ENCODE results near the gene ARTN. TPM values are rescaled to one million over a fixed set of nuclear protein-coding genes. Genes with fewer than 3 reads are reported as not detected.

Gene ARTN
- total RNA-seq, 1 experiment from 2014 or later = not detected

DNA sequence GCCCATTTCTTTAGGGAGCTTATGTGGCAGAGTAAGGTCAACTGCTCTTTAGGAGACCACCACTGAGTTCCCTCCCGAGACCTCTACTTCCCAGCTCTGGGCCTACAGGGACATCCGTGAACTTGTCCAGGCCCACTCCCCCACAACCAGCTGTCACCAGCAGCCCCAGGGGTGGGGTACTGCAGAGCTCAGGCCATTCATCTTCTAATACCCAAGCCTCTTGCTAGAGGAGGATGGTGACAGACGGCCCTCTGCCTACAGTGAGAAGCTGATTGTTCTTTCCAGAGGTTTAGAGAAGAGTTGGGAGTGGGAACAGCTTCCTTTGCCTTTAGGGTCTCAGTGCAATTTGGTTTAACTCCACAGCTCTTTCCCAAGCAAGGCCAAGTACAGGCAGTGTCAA, 33.2 kb upstream of the ARTN start:
- Mint-ChIP-seq H3K27me3 (ENCODE audit: insufficient read depth, unreplicated experiment) (no peaks in the 10 kb centered on the region), H3K4me1 (ENCODE audit: low read depth, unreplicated experiment) (no peaks in the 10 kb centered on the region), H3K27ac (ENCODE audit: unreplicated experiment) (no peak overlapping the region), H3K9me3 (ENCODE audit: unreplicated experiment) (no peaks in the 10 kb centered on the region), H3K36me3 (ENCODE audit: insufficient read depth, unreplicated experiment) (no peaks in the 10 kb centered on the region), H3K4me3 (ENCODE audit: unreplicated experiment) (no peak overlapping the region)
- Histone ChIP-seq H3K27me3 (replicated peaks; ENCODE audit: control insufficient read depth, insufficient read depth, low read length) (no peaks in the 10 kb centered on the region), H3K9me3 (no peaks in the 10 kb centered on the region), H3K36me3 (ENCODE audit: control insufficient read depth, insufficient read depth, low read length) (no peaks in the 10 kb centered on the region), H3K4me3 (ENCODE audit: low read depth, low read length) (no peak overlapping the region), H3K4me1 (no peaks in the 10 kb centered on the region)
- BruUV-seq (replicated peaks) = no TSS peak
- intact Hi-C loops (cut with micrococcal nuclease; ENCODE audit: unreplicated experiment) = loop anchor here (10.0 kb wide), 1 partner anchor 694 kb away; no protein-coding TSS in a partner anchor
- POLR2A ChIA-PET = no interaction called here
- no peak for DNase-seq
- no peak for TF ChIP-seq CTCF (IDR thresholded peaks at IDR 0.05; ENCODE audit: insufficient read depth in 1 of 2, low read depth in 1 of 2, low read length in 1 of 2, severe bottlenecking in 1 of 2, unreplicated experiment in 1 of 2)
- CTCF ChIA-PET = no interaction called here

DNA sequence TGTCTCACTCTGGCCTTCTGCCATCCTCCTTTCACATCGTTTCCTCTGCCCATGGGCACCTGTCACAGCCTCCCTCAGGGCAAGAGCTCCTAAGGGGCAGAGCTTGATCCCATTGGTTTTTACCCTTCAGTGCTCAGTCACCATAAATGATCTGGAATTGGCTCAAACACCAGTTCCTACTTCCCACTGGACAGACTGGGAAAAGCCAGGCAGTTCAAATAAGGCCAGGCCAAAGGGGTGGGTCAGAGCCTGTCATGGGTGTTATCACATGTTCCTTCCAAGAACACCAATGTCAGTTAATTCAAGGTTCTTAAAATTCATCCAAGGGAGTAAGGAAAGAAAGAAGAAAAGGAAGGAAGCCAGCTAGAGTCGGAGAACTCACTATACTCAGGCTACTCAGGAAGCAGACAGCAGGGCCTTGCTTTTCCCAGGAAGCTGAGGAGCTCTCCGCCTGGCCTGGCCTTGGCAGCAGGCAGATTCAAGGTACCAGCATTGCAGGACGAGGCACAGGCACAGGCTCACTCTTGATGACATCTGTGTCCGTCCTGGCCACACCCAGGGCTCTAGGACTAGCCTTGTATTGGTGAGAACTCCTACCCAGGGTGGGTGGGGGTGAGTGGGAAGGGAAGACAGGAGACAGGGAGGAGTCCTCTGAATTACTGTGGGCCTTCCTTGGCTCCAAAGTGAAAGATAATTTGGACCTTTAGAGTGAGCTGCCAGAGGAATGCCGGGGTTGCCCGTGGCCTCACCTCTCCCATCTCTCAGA, 32.2 kb upstream of the ARTN start:
- Histone ChIP-seq H3K36me3 (ENCODE audit: control insufficient read depth, insufficient read depth, low read length) (no peaks in the 10 kb centered on the region), H3K9me3 (no peaks in the 10 kb centered on the region), H3K27me3 (replicated peaks; ENCODE audit: control insufficient read depth, insufficient read depth, low read length) (no peaks in the 10 kb centered on the region), H3K4me3 (ENCODE audit: low read depth, low read length) (no peak overlapping the region), H3K4me1 (no peaks in the 10 kb centered on the region)
- H3K27ac Mint-ChIP-seq (ENCODE audit: unreplicated experiment) = no peak overlapping the region
- intact Hi-C loops (cut with micrococcal nuclease; ENCODE audit: unreplicated experiment) = loop anchor here (10.0 kb wide), 1 partner anchor 693 kb away; no protein-coding TSS in a partner anchor
- peaks cover under 1% of the 10 kb centered on the region for H3K27me3 Mint-ChIP-seq (ENCODE audit: insufficient read depth, unreplicated experiment)
- no peaks in the 10 kb centered on the region for H3K36me3 Mint-ChIP-seq (ENCODE audit: insufficient read depth, unreplicated experiment)
- H3K4me3 Mint-ChIP-seq (ENCODE audit: unreplicated experiment) = no peak overlapping the region
- ChIA-PET POLR2A (no interaction called here), CTCF (no interaction called here)
- H3K4me1 Mint-ChIP-seq (ENCODE audit: low read depth, unreplicated experiment) = no peaks in the 10 kb centered on the region
- H3K9me3 Mint-ChIP-seq (ENCODE audit: unreplicated experiment) = no peaks in the 10 kb centered on the region
- no peak for TF ChIP-seq CTCF (IDR thresholded peaks at IDR 0.05; ENCODE audit: insufficient read depth in 1 of 2, low read depth in 1 of 2, low read length in 1 of 2, severe bottlenecking in 1 of 2, unreplicated experiment in 1 of 2)
- no peak for DNase-seq
- no TSS peak for BruUV-seq (replicated peaks)

DNA sequence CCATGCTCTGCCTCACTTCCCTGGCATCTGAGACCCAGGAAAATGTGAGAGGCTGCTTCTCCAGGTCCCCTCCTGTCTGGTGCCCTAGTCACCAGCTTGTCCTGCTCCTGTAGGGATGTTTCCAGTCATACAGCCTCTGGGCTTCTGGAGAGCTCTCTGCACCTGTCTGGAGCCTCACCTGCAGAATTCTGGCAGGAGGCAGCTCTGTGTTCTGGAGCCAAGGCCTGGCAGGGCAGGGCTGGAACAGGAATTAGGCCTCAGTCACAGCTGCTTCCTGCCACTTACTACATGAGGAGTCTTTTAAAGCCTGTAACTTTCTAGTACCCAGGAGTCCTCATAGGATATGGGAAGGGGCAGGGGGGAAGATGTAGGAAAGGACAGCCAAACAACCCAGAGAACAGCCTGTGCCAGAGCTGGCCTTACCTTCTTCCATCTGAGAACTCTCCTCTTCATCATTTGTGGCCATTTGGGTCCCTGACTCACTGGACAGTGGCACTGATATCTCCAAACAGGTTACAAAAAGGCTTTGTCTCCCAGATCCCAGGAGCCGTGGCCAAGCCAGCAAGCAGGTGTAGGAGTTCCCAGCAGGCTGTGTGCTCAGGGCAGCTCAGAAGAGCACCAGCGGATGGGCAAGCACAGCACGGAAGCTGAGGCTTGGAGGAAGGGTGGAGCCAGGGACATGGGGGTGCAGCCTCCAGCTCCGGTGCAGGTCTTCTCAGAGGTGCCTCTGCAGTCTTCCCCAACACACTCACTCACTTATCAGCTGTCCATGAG, 31.4 kb upstream of the ARTN start:
- no peaks in the 10 kb centered on the region for H3K9me3 Mint-ChIP-seq (ENCODE audit: unreplicated experiment)
- DNase-seq = no peak
- H3K27ac Mint-ChIP-seq (ENCODE audit: unreplicated experiment) = no peak overlapping the region
- no peak for TF ChIP-seq CTCF (IDR thresholded peaks at IDR 0.05; ENCODE audit: insufficient read depth in 1 of 2, low read depth in 1 of 2, low read length in 1 of 2, severe bottlenecking in 1 of 2, unreplicated experiment in 1 of 2)
- BruUV-seq (replicated peaks) = no TSS peak
- Histone ChIP-seq H3K27me3 (replicated peaks; ENCODE audit: control insufficient read depth, insufficient read depth, low read length) (no peaks in the 10 kb centered on the region), H3K4me3 (ENCODE audit: low read depth, low read length) (no peak overlapping the region), H3K36me3 (ENCODE audit: control insufficient read depth, insufficient read depth, low read length) (no peaks in the 10 kb centered on the region), H3K4me1 (no peaks in the 10 kb centered on the region), H3K9me3 (no peaks in the 10 kb centered on the region)
- no peaks in the 10 kb centered on the region for H3K36me3 Mint-ChIP-seq (ENCODE audit: insufficient read depth, unreplicated experiment)
- no peak overlapping the region for H3K4me3 Mint-ChIP-seq (ENCODE audit: unreplicated experiment)
- ChIA-PET CTCF (no interaction called here), POLR2A (no interaction called here)
- peaks cover 5% of the 10 kb centered on the region for H3K27me3 Mint-ChIP-seq (ENCODE audit: insufficient read depth, unreplicated experiment)
- intact Hi-C loops (cut with micrococcal nuclease; ENCODE audit: unreplicated experiment) = loop anchor here (10.0 kb wide), 1 partner anchor 693 kb away; no protein-coding TSS in a partner anchor
- no peaks in the 10 kb centered on the region for H3K4me1 Mint-ChIP-seq (ENCODE audit: low read depth, unreplicated experiment)
